ENCODE results near the gene CD59.
"Not testable (repeated sequence)": the region's sequence is repeated elsewhere in the genome, so short reads cannot be mapped to it uniquely, and the experiment has no call there.

The CD59 gene

GRCh38 chr11:33713151-33713855 is 22.9 kb downstream of the CD59 start:
- no peak for DNase-seq (ENCODE audit: low spot score)

GRCh38 chr11:33712436-33712835 is 23.8 kb downstream of the CD59 start:
- DNase-seq (ENCODE audit: low spot score): no peak

GRCh38 chr11:33709466-33709865 is 26.8 kb downstream of the CD59 start:
- DNase-seq (ENCODE audit: low spot score): no peak

- no peak for DNase-seq (ENCODE audit: low spot score)
Observed at GRCh38 chr11:33708985-33709384, 27.2 kb downstream of the CD59 start.

GRCh38 chr11:33707831-33708230 is 28.4 kb downstream of the CD59 start:
- not testable (repeated sequence) for DNase-seq (ENCODE audit: low spot score)

GRCh38 chr11:33706966-33707365 is 29.3 kb downstream of the CD59 start:
- no peak for DNase-seq (ENCODE audit: low spot score)

GRCh38 chr11:33706546-33706945 is 29.7 kb downstream of the CD59 start:
- DNase-seq (ENCODE audit: low spot score): no peak

- DNase-seq (ENCODE audit: low spot score): no peak
Observed at GRCh38 chr11:33704240-33705002, 31.8 kb downstream of the CD59 start.

GRCh38 chr11:33703788-33704187 is 32.4 kb downstream of the CD59 start:
- DNase-seq (ENCODE audit: low spot score): no peak

- no peak for DNase-seq (ENCODE audit: low spot score)
Observed at GRCh38 chr11:33703234-33703633, 33.0 kb downstream of the CD59 start.

GRCh38 chr11:33701302-33702230 is 34.7 kb downstream of the CD59 start:
- DNase-seq (ENCODE audit: low spot score): peak; percentile 7

GRCh38 chr11:33700502-33701271 is 35.5 kb downstream of the CD59 start, which contains the start of gene C11orf91:
TSS of gene C11orf91 (minus strand) at chr11:33700826. CDS start at chr11:33700740, 86 bp downstream.
- peak; percentile 93 for DNase-seq (ENCODE audit: low spot score)

- no peak for DNase-seq (ENCODE audit: low spot score)
Observed at GRCh38 chr11:33700063-33700501, 36.1 kb downstream of the CD59 start.

- no peak for DNase-seq (ENCODE audit: low spot score)
Observed at GRCh38 chr11:33699515-33700062, 36.6 kb downstream of the CD59 start.

- no peak for DNase-seq (ENCODE audit: low spot score)
Observed at GRCh38 chr11:33698921-33699320, 37.3 kb downstream of the CD59 start.

GRCh38 chr11:33697997-33698396 is 38.2 kb downstream of the CD59 start:
- no peak for DNase-seq (ENCODE audit: low spot score)

- DNase-seq (ENCODE audit: low spot score): no peak
Observed at GRCh38 chr11:33696931-33697638, 39.1 kb downstream of the CD59 start.

GRCh38 chr11:33696411-33696810 is 39.8 kb downstream of the CD59 start:
- DNase-seq (ENCODE audit: low spot score): no peak

GRCh38 chr11:33695051-33695566 is 41.1 kb downstream of the CD59 start:
- DNase-seq (ENCODE audit: low spot score): no peak

GRCh38 chr11:33694346-33695050 is 41.7 kb downstream of the CD59 start:
- DNase-seq (ENCODE audit: low spot score): no peak
